ENCODE data around the gene LRIG1.
A peak's percentile ranks its signal among the peaks of the same experiment; 100 is the strongest.

The LRIG1 gene

DNA sequence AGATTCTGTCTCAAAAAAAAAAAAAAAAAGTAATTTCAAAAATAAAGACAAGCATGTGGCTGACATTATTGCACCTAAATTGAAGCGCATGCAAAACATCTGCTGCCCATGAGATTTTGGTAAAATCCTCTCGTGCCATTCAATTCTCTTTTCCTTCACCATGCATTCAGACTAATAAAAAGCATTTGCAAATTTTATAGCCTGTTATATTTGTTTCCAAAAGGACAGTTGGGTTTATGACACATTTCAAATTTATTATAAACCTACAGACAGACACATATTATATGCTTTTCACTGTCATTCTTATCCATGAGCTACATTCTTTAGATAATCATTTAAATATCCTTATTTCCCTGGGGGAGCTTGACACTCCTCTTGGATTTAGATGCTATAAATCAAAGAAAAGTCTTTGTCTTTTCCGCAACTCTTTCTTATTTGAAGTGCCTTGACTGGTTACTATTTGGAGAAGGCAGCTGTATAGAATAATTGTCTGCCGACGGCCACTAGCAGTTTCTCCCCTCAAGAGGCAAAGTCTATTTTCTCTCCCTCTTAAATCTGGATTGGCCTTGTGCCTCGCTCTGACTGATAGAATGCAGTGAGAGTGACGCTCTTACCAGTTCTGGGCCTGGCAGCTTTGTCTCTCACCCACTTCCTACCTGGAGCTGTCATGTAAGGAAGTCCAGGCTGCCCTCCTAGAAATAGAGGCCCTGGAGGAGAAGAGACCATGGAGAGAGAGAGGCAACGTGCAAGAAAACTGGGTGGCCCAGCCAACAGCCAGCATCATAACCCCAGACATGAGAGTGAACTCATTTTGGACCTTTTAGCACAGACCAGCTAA lies 6.8 kb upstream of the LRIG1 start:
- DNase-seq, result no peak

DNA sequence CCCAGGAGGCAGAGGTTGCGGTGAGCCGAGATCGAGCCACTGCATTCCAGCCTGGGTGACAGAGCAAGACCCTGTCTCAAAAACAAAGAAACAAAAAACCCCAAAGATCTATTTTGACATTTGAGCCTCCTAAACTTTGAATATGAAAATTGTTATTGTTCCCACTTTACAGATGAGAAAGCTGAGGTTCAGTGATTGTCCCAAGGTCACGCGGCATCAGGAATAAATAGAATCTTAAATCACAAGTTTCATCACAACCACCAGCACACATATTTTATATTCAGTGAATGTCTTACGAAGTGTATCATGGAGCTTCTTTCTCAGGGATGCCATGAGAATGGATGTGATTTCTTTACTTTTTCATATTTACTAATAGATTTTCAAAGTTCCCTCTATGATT lies 5.3 kb upstream of the LRIG1 start:
- no peak for DNase-seq

DNA sequence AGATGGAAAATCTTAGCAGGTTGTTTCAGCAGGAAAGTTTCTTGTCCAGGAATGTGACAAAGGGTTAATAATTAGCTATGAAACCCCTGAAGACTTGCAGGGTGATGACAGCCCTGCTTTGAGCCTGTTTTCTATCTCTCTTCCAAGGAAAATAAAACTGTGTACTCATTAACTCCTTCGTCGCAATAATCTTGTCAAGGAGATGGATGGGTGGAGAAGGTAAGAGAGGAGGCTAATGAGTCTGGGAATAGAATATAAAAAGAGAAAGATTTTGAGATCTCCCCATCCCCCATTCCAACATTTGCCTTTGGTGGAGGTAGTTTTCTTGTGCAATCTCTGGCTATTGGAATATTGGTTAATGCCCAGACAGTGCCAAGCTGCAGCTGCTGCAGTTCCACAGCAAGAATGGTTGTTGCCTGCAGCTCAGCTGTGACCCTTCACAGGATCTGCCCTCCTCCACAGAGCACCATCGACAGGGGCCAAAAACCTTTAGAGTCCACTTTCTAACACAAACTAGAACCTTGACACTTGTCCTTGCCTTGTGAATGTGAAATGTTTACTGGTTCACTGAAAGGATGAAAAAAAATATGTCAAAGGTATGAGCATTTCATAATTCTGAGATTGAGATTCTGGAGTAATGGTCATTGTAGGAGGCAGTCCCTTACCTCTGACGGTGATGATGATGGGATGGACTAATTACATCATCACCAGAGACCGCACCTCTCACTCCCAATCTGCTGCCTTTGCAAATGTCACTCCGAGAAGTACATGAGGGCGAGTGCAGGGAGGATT lies 4.2 kb upstream of the LRIG1 start:
- DNase-seq, result no peak

DNA sequence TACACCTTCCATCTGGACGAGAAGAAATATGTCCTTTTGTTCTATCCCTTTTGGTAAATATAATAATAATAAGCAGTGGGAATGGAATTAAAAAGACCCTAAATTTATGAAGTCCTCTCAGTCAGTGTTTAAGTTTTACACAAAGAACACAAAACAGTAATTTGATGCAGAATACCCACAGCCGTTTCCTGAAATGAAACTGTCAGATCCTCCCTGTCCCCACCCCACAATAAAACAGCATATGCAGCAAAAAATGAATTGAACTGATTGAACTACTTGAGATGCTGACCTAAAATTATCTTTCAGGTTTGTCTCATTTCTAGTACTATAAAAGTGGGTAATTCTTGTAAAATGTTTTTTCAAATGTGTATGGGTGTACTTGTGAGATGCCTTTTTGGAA lies 2.2 kb upstream of the LRIG1 start:
- DNase-seq, result no peak

DNA sequence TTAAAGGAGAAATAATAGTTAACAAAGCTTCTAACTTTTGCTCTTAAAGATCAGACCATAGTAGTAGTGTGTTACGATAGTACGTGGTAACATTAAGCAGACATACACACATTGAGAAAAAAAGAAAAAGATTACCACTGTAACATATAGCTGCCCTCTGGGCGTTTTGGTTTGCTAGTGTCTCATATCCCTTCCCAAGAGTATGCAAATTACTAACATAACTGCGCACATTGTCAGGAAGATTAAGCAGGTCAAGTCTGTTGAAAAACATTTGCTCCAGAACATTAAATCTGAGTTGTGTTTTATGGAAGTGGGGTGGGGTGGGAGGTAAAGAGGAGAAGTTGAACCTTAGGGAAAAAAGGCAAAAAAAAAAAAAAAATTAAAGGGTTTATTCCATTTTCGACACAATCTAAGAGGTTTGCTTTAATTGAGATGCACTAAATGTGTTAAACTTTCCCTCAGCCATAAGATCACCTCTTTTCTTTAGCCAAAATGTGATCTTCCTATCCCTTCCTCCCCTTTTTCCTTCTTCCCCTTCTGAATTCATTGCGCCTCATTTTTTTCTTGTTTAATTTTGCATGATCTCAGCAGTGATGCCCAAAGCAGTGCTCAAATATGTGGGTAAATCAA lies 1.5 kb upstream of the LRIG1 start:
- no peak for DNase-seq

DNA sequence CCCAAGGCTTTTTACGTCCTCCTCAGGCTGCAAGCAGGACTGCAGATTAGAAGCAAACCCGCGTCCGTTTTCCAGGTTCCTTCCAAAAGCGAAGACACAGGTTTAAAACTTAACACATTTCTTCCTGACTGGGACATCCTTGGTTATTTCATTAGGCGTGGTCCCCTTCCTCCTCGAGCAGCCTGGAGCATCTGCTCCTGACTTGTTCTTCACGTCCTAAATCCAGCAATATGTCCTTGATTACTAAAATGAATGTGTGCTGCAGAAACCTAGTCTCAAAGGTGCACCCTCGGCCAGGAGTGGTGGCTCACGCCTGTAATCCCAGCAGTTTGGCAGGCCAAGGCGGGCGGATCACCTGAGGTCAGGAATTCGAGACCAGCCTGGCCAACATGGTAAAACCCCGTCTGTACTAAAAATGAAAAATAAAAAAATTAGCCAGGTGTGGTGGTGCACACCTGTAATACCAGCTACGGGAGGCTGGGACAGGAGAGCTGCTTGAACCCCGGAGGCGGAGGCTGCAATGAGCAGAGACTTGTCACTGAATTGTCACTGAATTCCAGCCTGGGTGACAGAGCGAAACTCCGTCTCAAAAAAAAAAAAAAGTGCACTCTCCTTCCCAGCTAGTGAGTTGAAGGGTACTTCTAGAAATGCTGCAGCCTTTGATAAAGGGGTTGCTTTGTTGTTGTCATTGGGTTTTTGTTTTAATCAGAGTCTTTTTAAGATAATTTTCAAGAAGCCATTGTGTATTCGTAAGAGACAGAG lies 842 bp upstream of the LRIG1 start:
- no peak for DNase-seq

DNA sequence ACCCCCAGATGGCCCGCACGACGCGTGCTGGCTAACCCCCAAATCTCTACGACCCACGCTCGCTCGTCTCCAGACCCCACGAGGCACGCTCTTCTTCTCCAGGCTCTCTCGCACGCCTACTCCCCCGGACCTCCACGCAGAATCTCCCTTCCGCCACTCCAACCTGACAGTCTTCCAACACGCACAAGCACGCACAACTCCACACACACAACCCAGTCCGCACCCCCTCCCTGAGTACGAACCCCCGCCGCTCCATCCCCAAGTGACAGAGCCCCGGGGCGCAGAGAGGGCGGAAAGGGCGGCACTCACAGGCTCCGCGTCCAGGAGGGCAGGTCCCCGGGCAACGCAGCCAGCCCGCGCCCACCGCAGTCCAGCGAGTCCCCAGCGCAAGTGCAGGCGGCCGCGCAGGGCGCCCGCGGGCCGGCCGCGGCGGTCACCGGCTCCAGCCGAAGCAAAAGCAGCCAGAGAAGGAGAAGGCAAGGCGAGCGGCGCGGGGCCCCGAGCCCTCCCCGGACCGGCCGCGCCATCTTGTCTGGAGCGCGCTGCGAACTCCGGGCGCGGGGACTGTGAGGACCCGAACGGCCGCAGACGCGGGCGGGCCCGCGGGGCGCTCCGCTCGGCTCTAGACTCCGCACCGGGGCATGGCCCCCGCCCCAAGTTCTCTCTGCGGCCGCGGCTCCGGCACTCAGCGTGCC lies 794 bp downstream of the LRIG1 start:
- peak in 24 of 51 donors; percentile 11 to 66 (median 40) for DNase-seq

DNA sequence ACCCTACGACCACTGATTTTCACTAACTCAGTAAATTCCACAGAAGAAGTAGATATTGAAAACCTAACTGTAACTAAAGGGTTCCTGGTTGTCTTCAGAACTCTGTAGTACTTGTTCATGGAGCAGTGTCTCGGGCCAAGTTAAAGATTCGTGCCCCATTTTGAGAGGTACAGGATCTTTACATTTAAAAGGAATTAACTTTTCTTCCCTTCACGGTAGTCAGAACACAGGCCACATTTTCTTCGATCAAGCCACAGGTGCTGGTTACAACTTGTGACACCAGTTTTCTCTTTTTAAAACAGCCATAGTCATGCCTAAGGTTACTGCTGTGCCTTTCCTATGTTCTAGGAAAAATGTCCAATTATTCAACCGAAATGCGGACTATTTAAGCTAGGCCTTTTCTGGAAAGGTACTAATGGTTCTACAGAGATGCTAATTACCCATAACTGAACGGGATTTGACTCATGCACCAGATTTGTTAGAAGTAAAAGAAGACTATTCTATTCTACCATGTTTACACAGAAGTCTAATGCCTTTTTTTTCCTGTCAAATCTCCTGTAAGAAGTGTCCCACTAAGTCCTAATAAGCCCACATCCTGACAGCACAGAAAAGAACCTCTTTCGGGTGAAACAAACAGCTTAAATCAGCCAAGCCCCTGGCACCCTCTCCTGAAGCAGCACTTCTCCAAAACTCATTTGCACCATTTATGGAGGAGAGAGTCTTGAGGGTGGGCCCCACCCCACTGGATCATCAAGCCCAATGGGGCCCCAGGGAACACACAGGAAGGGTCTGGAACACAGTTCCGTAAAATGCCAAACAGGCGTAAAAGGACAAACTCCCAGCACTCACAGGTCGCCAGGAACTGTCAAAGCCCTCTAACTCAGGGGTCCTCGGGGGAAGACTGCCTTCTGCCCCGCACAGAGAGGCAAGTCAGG lies 1.9 kb downstream of the LRIG1 start:
- peak in 22 of 51 donors; percentile 9 to 56 (median 24) for DNase-seq

DNA sequence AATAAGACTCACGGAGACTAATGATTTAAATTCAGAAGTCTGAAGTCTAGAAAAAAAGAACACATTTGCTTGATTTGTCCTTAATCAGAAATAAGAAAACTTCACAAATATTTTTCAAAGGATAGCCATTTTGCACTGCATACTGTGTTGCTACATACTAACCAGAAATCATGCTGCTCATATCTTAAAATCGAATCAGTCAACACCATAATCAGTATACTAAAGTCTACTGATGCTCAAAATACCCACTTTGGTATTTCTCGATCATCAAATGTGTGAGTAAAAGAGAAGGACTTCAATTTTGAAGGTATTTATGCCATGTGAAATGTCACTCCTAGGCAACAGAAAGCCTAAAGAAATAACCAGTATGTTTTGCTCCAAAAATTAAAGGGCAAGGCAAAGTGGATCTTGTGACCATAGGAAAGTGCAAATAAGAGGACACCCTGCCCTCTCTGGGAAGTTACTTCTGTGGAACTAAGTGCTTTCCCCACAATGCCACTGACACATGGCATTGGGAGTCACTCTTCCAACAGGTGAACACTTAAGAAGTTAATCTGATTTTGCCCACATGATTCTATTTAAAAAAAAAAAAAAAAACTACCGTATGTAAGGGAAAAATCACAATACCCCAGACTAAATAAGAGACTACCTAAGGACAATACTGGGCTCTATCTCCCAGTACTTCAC lies 2.7 kb downstream of the LRIG1 start:
- no peak for DNase-seq

DNA sequence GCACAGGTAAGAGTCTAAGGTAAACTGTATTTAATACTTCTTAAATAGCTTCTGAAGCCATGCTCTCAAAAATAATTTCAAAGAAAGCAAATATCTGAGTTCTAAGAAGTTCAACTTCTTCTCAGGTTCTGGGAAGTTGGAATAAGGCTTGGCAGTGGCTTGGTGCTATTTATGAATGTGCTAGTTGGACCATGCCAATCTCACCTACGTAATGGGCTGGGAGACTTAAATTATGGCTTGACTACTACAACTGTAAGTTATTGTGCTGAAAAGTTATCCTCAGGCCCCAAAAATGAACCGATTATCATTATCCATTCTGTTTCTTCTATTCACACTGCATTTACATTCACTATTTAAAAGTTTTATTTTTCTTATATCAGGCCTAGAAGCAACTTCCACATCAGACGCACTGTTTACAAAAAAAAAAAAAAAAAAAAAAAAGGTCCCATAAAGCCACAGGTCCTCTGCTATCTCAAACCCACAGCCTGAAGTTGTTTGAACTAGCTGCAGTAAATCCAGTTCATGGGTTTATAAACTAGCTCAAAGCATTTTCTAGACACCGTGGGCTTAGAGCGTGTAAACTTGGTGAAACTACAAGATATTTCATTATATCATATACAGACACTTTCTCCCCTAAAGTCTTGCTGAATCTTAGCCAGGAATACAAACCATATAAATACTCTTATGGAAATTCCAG lies 3.4 kb downstream of the LRIG1 start:
- DNase-seq, result no peak

DNA sequence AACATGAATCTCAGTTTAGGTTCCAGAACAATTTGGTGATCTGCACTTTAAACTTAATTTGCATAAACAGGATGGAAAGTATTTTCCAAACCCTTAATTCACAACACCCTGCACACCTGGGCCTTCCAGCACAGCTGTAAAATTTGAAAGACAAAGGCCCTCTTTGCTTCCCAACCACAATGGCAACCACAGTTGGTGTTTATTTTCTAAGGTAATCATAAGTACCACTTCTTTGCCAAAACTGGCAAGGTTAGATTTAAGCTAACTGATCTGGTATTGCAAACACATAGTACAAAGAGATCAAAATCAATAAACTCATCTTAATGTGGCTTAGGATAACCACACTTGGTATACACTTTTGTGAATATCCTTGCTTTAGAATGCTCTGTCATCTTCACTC lies 4.1 kb downstream of the LRIG1 start:
- DNase-seq, result no peak

DNA sequence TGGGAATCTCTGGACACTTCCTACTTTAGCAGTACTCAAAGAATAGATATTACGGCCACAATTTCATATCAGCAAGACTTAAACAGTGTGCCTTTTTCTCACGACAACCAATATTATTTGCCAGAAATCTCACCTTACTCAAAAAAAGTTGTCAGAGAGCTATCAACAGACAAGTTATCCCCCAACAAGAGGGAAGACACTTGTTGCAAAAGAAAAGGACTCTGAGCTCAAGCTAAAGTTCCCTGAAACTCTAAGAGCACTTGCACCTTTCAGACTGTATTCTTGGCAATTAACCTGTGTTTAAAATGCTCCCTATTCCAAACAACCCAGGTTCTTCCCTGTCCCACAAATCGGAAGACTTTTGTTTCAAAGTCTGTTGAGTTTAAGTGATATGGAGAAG lies 4.5 kb downstream of the LRIG1 start:
- no peak for DNase-seq

DNA sequence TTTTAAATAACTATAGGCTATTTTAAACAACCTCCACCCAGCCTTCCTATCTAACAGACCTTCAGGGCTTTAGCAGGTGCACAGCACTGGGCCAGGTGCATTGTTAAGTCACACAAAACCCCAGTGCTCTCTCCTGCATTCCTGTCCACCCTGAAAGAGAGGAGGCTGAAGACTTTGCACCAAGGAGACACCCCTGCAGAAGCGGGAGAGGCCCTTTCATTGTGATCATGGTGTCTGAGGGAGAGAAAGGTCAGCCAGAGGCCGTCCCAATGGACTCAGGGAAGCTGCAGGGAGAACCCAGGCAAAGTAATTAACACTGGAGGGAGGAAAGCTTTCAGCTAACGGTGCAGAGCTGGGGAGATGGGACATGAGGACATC lies 5.2 kb downstream of the LRIG1 start:
- peak in 1 of 51 donors; percentile 14 for DNase-seq

DNA sequence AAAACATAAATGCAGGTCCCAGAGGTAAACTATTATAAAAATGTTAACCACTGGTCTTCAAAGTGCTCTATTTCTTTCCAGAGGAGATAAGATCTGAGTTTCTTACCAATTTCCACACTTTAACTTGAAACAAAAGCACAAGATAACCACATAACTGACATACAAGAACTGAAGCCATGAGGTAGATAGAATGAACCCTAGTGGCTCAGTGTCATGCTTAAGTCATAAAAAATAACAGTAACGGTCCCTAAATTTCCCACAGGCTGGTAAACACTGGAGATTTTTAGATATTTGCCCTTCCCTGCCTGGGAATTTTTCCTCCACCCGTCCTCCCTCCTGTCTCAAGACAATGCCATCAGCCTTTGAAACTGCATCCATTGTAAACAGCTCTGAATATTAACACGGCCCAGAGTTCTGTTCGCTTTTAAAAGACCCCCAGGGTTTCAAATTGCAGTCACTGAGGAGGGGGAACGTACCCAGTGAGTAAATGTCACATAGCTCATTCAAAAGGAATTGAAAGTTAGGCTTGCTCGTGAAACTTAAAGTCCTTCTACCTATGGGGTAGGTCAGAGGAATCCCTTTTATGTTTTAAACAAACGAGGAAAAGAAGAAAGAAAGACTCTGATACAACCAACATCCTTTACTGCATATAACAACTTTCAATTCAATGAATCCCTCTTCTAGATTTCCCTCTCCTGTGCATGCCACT lies 5.7 kb downstream of the LRIG1 start:
- no peak for DNase-seq

DNA sequence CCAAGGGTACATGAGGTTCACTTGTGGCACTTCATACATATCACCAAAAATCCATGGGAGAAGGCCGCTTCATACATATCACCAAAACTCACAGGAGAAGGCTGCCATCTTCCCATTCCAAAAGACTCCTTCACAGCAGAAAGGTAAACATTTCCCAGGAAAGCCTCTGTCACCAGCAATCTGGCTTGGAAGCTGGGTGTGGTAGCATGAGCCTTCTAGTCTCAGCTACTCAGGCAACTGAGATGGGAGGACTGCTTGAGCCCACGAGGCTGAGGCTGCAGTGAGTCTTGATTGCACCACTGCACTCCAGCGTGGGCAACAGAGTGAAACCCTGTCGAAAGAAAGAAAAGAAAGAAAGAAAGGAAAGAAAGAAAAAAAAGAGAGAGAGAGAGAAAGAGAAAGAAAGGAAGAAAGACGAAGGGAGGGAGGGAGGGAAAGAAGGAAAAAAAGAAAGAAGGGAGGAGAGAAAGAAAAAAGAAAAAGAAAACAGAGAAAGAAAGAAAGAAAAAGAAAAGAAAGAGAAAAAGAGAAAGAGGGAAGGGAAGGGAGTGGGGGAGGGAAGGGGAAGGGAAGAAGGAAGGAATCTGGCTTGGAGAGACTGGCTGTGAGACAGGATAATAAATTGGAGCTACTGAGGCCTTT lies 7.2 kb downstream of the LRIG1 start:
- no peak for DNase-seq

DNA sequence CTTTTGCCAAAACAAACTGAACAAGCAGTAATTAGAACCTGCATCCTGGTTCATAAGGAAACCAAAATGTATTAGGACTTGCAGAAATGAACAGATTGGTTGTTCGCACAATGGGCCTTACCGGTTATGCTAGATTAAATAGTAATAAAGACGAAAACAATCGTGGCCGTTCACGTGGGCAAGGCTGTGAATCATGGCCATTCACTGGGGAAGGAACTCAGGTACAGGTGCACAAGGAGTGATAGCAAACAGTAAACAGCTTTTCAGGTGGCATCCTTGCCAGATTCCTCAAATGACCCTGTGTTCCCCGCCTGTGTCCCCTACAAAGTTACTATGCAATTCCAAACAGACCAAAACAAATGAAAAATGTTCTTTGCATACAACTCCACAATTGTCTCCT lies 8.2 kb downstream of the LRIG1 start:
- no peak for DNase-seq

DNA sequence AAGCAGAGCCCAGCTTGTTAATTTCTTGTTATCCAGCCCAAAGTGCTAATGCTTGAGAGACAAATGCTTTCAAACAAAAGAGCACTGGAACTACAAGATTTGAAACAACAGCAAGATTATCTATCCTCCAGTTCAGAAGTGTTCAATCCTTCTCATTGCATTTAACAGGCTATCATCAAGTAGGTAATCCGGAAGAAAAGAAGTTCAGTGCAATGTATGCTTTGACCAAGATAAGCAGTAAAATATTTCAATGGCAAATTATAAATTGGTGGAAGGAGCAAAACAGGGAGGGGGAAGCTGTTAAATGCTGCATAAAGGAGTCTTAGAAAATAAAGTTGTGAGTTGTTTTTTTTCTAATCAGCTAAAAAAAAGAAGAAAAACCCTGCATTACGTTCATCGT lies 8.8 kb downstream of the LRIG1 start:
- no peak for DNase-seq

Data from hypothalamus (tissue), 51 donors.